K562 (cell line): ENCODE measurements around the gene SCT. TPM values are rescaled to one million over a fixed set of nuclear protein-coding genes. Genes with fewer than 3 reads are reported as not detected.

Experiments used
- DLX4 ChIP-seq: fragments of 250-450 bp; sonication (Bioruptor Pico); IDR thresholded peaks from 2 replicates; pipeline ENCODE4 v1.6.1; 2021; ENCODE audit warnings: mild to moderate bottlenecking
- ELK3 ChIP-seq: fragments of 450-650 bp; formaldehyde crosslinking; IDR thresholded peaks from 2 replicates; pipeline ENCODE4 v1.4.0; 2020; ENCODE audit warnings: mild to moderate bottlenecking
- FOXP1 ChIP-seq: sonication (generic); formaldehyde crosslinking; IDR thresholded peaks from 2 replicates; pipeline ENCODE4 v1.8.0; 2022; ENCODE audit warnings: mild to moderate bottlenecking, missing genetic modification reagents
- GATA2 ChIP-seq: sonication (generic); formaldehyde crosslinking; IDR thresholded peaks from 2 replicates; pipeline ENCODE4 v1.4.0; 2020; ENCODE audit warnings: mild to moderate bottlenecking, missing genetic modification reagents
- GATAD2A ChIP-seq: fragments of 450-650 bp; IDR thresholded peaks from 2 replicates; pipeline ENCODE4 v1.6.1; 2017
- HDGF ChIP-seq: fragments of 450-650 bp; IDR thresholded peaks from 2 replicates; pipeline ENCODE4 v1.6.1; 2016
- MBD2 ChIP-seq: sonication (generic); IDR thresholded peaks from 2 replicates; pipeline ENCODE4 v1.6.1; 2016; ENCODE audit warnings: low read depth, borderline replicate concordance
- RFX1 ChIP-seq: fragments of 450-650 bp; IDR thresholded peaks from 2 replicates; pipeline ENCODE4 v1.6.1; 2016; ENCODE audit warnings: mild to moderate bottlenecking, moderate library complexity
- SNAPC5 ChIP-seq: fragments of 250-450 bp; sonication (Bioruptor Pico); IDR thresholded peaks from 2 replicates; pipeline ENCODE4 v1.8.0; 2021; ENCODE audit warnings: moderate library complexity, mild to moderate bottlenecking, inconsistent platforms
- SRSF9 ChIP-seq: fragments of 200-400 bp; formaldehyde crosslinking; IDR thresholded peaks from 2 replicates; pipeline ENCODE4 v1.6.1; 2017; ENCODE audit warnings: low read depth, low read length, borderline replicate concordance
- U2AF1 ChIP-seq: fragments of 200-400 bp; formaldehyde crosslinking; optimal IDR thresholded peaks from 2 replicates; pipeline ENCODE3; 2017; ENCODE audit warnings: mild to moderate bottlenecking, low read depth, low read length, moderate library complexity
- ZBTB40 ChIP-seq, 2 experiments: fragments of 450-650 bp in 1 of 2; sonication (generic) in 1 of 2; formaldehyde crosslinking in 1 of 2; IDR thresholded peaks; 2 replicates each; pipeline versions ENCODE4 v1.7.1 to v1.9.0; 2016 to 2022; ENCODE audit warnings: inconsistent platforms in 1 of 2, mild to moderate bottlenecking in 1 of 2, missing genetic modification reagents in 1 of 2
- ZNF124 ChIP-seq: sonication (generic); formaldehyde crosslinking; IDR thresholded peaks from 2 replicates; pipeline ENCODE4 v1.8.1; 2022; ENCODE audit warnings: missing genetic modification reagents
- ZNF263 ChIP-seq: sonication (generic); formaldehyde crosslinking; IDR thresholded peaks from 2 replicates; pipeline ENCODE4 v1.8.0; 2022; ENCODE audit warnings: mild to moderate bottlenecking, missing genetic modification reagents, borderline replicate concordance
- ZNF436 ChIP-seq: fragments of 250-450, 450-650 bp; sonication (Bioruptor Pico); formaldehyde crosslinking; IDR thresholded peaks from 2 replicates; pipeline ENCODE4 v1.7.0; 2020; ENCODE audit warnings: mild to moderate bottlenecking
- polyA plus RNA-seq, 8 experiments: library from polyadenylated mRNA; depleted of rRNA in 4 of 8; stranded (reverse) in 5 of 8; unstranded in 3 of 8; fragments of >200 nt; fragmentation: Nextera tagmentation in 2 of 8; fragmentation: Illumina TruSeq in 1 of 8; extraction: Ambion mirVana in 2 of 8; extraction: Trizol in 1 of 8; gene quantifications; 2 replicates each; pipeline versions ENCODE4 v1.2.1 to v1.2.3, GENCODE V29; 2011 to 2014; ENCODE audit warnings: inconsistent platforms in 1 of 8, missing spikeins in 1 of 8
- total RNA-seq, 7 experiments: library from RNA; depleted of rRNA in 6 of 7; stranded (reverse); fragments of >200 nt in 6 of 7; fragmentation: Illumina TruSeq in 2 of 7; extraction: Trizol in 2 of 7; gene quantifications; 2 replicates each; pipeline versions ENCODE4 v1.2.1 to v1.2.3, GENCODE V29; 2011 to 2021; ENCODE audit warnings: low replicate concordance in 1 of 7

SCT gene
- total and polyA plus RNA-seq, 9 of the 15 experiments (the other 6 are each of a cell fraction or from before 2014, with no cell fraction given): not detected

- TF ChIP-seq ELK3 (CRISPR knock-in tag) (no peak), RFX1 (no peak), GATAD2A (no peak), SNAPC5 (no peak), FOXP1 (CRISPR knock-in tag) (no peak), ZBTB40 (IDR thresholded peaks at IDR 0.05) (peak; percentile 85), ZBTB40 (CRISPR knock-in tag; IDR thresholded peaks at IDR 0.05) (no peak), GATA2 (CRISPR knock-in tag) (no peak), MBD2 (0 out of 2 replicates have a peak, but pooled peaks have one; percentile 29), HDGF (no peak), DLX4 (no peak), ZNF263 (CRISPR knock-in tag) (no peak), U2AF1 (no peak), SRSF9 (no peak), ZNF436 (no peak), ZNF124 (CRISPR knock-in tag) (no peak)
Measured at GRCh38 chr11:615504-616319, 11.3 kb downstream of the SCT start, which contains the start of gene IRF7 (continued).
